HepG2 (cell line): Measurements from ENCODE around the gene SPTBN4. TPM values are rescaled to one million over a fixed set of nuclear protein-coding genes. Genes with fewer than 3 reads are reported as not detected.
A peak's percentile ranks its signal among the peaks of the same experiment; 100 is the strongest.

Experiments used
- ARNT ChIP-seq: fragments of 450-650 bp; IDR thresholded peaks from 2 replicates; pipeline ENCODE4 v1.6.1; 2017
- ATF7-NPFF ChIP-seq: sonication (generic); formaldehyde crosslinking; IDR thresholded peaks from 2 replicates; pipeline ENCODE4 v1.8.1; 2023; ENCODE audit warnings: mild to moderate bottlenecking, low read depth, missing genetic modification reagents, moderate library complexity
- CHD2 ChIP-seq: IDR thresholded peaks from 2 replicates; pipeline ENCODE4 v1.6.1; 2011; ENCODE audit warnings: low read depth, low read length, improper control_type of control experiment
- ERF ChIP-seq: IDR thresholded peaks from 2 replicates; pipeline ENCODE4 v1.6.1; 2018; ENCODE audit warnings: missing biosample characterization, missing genetic modification reagents
- FOSL1 ChIP-seq: sonication (generic); formaldehyde crosslinking; IDR thresholded peaks from 2 replicates; pipeline ENCODE4 v1.9.0; 2021; ENCODE audit warnings: missing genetic modification reagents, borderline replicate concordance
- FOXK2 ChIP-seq: fragments of 450-650 bp; IDR thresholded peaks from 2 replicates; pipeline ENCODE4 v1.6.1; 2016
- FOXP4 ChIP-seq: sonication (generic); formaldehyde crosslinking; IDR thresholded peaks from 2 replicates; pipeline ENCODE4 v1.4.0; 2020; ENCODE audit warnings: missing genetic modification reagents
- HNF1A ChIP-seq, 2 experiments: sonication (generic) in 1 of 2; formaldehyde crosslinking in 1 of 2; IDR thresholded peaks; 2 replicates each; pipeline versions ENCODE4 v1.4.0 to v1.6.1; 2016 to 2020; ENCODE audit warnings: borderline replicate concordance in 1 of 2, low read depth in 1 of 2, mild to moderate bottlenecking in 1 of 2, missing genetic modification reagents in 1 of 2
- IKZF4 ChIP-seq: sonication (generic); formaldehyde crosslinking; IDR thresholded peaks from 2 replicates; pipeline ENCODE4 v1.5.1; 2020; ENCODE audit warnings: borderline replicate concordance, mild to moderate bottlenecking, low read depth, missing genetic modification reagents; ENCODE audit errors: not compliant biosample characterization
- JARID2 ChIP-seq: sonication (generic); formaldehyde crosslinking; IDR thresholded peaks from 2 replicates; pipeline ENCODE4 v1.8.1; 2023; ENCODE audit warnings: missing genetic modification reagents, inconsistent platforms; ENCODE audit not compliant: insufficient replicate concordance
- KLF13 ChIP-seq: sonication (generic); formaldehyde crosslinking; IDR thresholded peaks from 2 replicates; pipeline ENCODE4 v1.4.0; 2020; ENCODE audit warnings: mild to moderate bottlenecking, missing genetic modification reagents
- MAX ChIP-seq: IDR thresholded peaks from 2 replicates; pipeline ENCODE4 v1.6.1; 2012; ENCODE audit warnings: inconsistent platforms
- PAWR ChIP-seq: sonication (generic); formaldehyde crosslinking; IDR thresholded peaks from 2 replicates; pipeline ENCODE4 v1.4.0; 2020; ENCODE audit warnings: missing genetic modification reagents, mild to moderate bottlenecking, borderline replicate concordance
- PHB2 ChIP-seq: fragments of 450-650 bp; IDR thresholded peaks from 2 replicates; pipeline ENCODE4 v1.6.1; 2018; ENCODE audit not compliant: partially characterized antibody
- RBAK ChIP-seq: sonication (generic); formaldehyde crosslinking; IDR thresholded peaks from 2 replicates; pipeline ENCODE4 v1.5.1; 2020; ENCODE audit warnings: mild to moderate bottlenecking, missing genetic modification reagents
- ZBTB42 ChIP-seq: sonication (generic); formaldehyde crosslinking; IDR thresholded peaks from 2 replicates; pipeline ENCODE4 v1.5.0; 2020; ENCODE audit warnings: mild to moderate bottlenecking, missing genetic modification reagents
- ZMAT3 ChIP-seq: sonication (generic); formaldehyde crosslinking; conservative IDR thresholded peaks from 2 replicates; pipeline ENCODE4 v1.7.0; 2021; ENCODE audit warnings: missing genetic modification reagents
- ZNF296 ChIP-seq: sonication (generic); formaldehyde crosslinking; conservative IDR thresholded peaks from 2 replicates; pipeline ENCODE4 v1.5.0; 2020; ENCODE audit warnings: mild to moderate bottlenecking, missing genetic modification reagents
- ZNF451 ChIP-seq: sonication (generic); formaldehyde crosslinking; IDR thresholded peaks from 2 replicates; pipeline ENCODE4 v1.5.0; 2020; ENCODE audit warnings: mild to moderate bottlenecking, missing genetic modification reagents
- ZNF678 ChIP-seq: sonication (generic); formaldehyde crosslinking; IDR thresholded peaks from 2 replicates; pipeline ENCODE4 v1.4.0; 2020; ENCODE audit warnings: mild to moderate bottlenecking, missing genetic modification reagents
- ZNF766 ChIP-seq: sonication (generic); formaldehyde crosslinking; IDR thresholded peaks from 2 replicates; pipeline ENCODE4 v1.5.0; 2020; ENCODE audit warnings: missing genetic modification reagents, borderline replicate concordance
- ZNF781 ChIP-seq: sonication (generic); formaldehyde crosslinking; IDR thresholded peaks from 2 replicates; pipeline ENCODE4 v1.5.1; 2020; ENCODE audit warnings: borderline replicate concordance, mild to moderate bottlenecking, missing genetic modification reagents; ENCODE audit errors: not compliant biosample characterization
- ZNF784 ChIP-seq: sonication (generic); formaldehyde crosslinking; IDR thresholded peaks from 2 replicates; pipeline ENCODE4 v1.5.1; 2020; ENCODE audit warnings: missing genetic modification reagents, mild to moderate bottlenecking, borderline replicate concordance
- polyA plus RNA-seq, 8 experiments: library from polyadenylated mRNA; depleted of rRNA in 3 of 8; stranded (reverse) in 7 of 8; unstranded in 1 of 8; fragments of >200 nt; fragmentation: Illumina TruSeq in 4 of 8; extraction: Trizol in 4 of 8; gene quantifications; 2 replicates each; pipeline versions ENCODE4 v1.2.1 to v1.2.3, GENCODE V29; 2011 to 2016; ENCODE audit warnings: low read depth in 4 of 8, missing spikeins in 1 of 8, mixed read lengths in 1 of 8; ENCODE audit not compliant: insufficient read depth in 1 of 8
- total RNA-seq, 5 experiments: library from RNA; depleted of rRNA; stranded (reverse); fragments of >200 nt; fragmentation: Illumina TruSeq; extraction: Trizol; gene quantifications; 2 replicates each; pipeline ENCODE4 v1.2.3, GENCODE V29; 2016; ENCODE audit warnings: low read depth in 1 of 5

SPTBN4 gene
- total and polyA plus RNA-seq, 2 of the 13 experiments (the other 11 are each of a cell fraction or from before 2014, with no cell fraction given), result 0.11 TPM

GRCh38 chr19:40443131-40443999 is 23.4 kb upstream of the SPTBN4 start (continued):
- TF ChIP-seq HNF1A (IDR thresholded peaks at IDR 0.05; ENCODE audit: low read depth) (no peak), HNF1A (CRISPR knock-in tag; IDR thresholded peaks at IDR 0.05; ENCODE audit: borderline replicate concordance) (no peak; the same call in 1 of the 2 replicates), CHD2 (peak; percentile 78), FOSL1 (no peak), MAX (peak; percentile 66; the same call in 1 of the 2 replicates), JARID2 (CRISPR knock-in tag) (no peak), ZNF766 (CRISPR knock-in tag) (no peak), ARNT (no peak), ZNF678 (CRISPR knock-in tag) (no peak), ZNF784 (CRISPR knock-in tag) (no peak), FOXK2 (no peak), PHB2 (no peak), ATF7-NPFF (no peak), FOXP4 (CRISPR knock-in tag) (0 out of 2 replicates have a peak, but pooled peaks have one; percentile 10), ZNF296 (CRISPR knock-in tag) (no peak), RBAK (CRISPR knock-in tag) (no peak), ERF (CRISPR knock-in tag) (no peak; the same call in 1 of the 2 replicates), ZNF781 (no peak), KLF13 (CRISPR knock-in tag) (no peak), PAWR (CRISPR knock-in tag) (no peak), IKZF4 (CRISPR knock-in tag) (no peak), ZNF451 (CRISPR knock-in tag) (no peak), ZMAT3 (CRISPR knock-in tag) (no peak), ZBTB42 (CRISPR knock-in tag) (no peak)
